ENCODE measurements around the gene SCGB3A1. TPM values are rescaled to one million over a fixed set of nuclear protein-coding genes. Genes with fewer than 3 reads are reported as not detected.

Gene SCGB3A1, protein sequence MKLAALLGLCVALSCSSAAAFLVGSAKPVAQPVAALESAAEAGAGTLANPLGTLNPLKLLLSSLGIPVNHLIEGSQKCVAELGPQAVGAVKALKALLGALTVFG
- total RNA-seq (2014; rRNA removed; shearing (Covaris generic)): not detected in 2 replicates
- polyA plus RNA-seq (2016; fragmentation: Nextera tagmentation; extraction: Ambion mirVana): not detected in 2 replicates

DNA sequence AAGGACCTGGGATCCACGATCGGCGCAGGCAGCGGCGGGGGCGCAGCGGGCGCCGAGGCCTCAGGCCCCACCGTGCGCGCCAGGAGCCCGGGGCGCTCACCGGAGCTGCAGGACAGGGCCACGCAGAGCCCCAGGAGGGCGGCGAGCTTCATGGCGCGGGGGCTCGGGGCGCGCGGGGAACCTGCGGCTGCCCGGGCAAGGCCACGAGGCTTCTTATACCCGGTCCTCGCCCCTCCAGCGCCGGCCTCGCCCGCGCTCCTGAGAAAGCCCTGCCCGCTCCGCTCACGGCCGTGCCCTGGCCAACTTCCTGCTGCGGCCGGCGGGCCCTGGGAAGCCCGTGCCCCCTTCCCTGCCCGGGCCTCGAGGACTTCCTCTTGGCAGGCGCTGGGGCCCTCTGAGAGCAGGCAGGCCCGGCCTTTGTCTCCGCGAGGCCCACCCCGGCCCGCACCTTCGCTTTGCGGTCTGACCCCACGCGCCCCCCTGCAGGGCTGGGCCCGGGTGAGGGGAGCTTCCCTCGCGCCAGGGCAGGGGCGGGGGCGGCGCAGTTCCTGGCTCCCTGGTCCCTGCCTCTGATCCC, at the start of gene SCGB3A1:
TSS of gene SCGB3A1 (minus strand) at position 189 of the 577 bp plus-strand sequence. CDS start at position 152, 37 bp downstream.
- Histone ChIP-seq H3K9me2 (ENCODE audit: insufficient read depth) (no peaks in the 10 kb centered on the region), H3K27ac (no peak within 1 kb of the TSS), H3K27me3 (replicated peaks; ENCODE audit: insufficient read depth) (peaks cover 41% of the 10 kb centered on the region), H3K4me3 (no peak within 1 kb of the TSS; the same call in 1 of the 2 replicates), H3F3A (ENCODE audit: insufficient read depth) (no peaks in the 10 kb centered on the region), H4K20me1 (ENCODE audit: insufficient read depth) (no peaks in the 10 kb centered on the region), H3K9ac (no peak within 1 kb of the TSS), H2AFZ (no peak within 1 kb of the TSS), H3K79me2 (ENCODE audit: insufficient read depth) (no peaks in the 10 kb centered on the region), H3K9me3 (ENCODE audit: low read depth) (no peaks in the 10 kb centered on the region), H3K4me2 (ENCODE audit: unreplicated experiment) (no peak within 1 kb of the TSS), H3K36me3 (ENCODE audit: low read depth) (no peaks in the 10 kb centered on the region), H3K4me1 (ENCODE audit: insufficient read depth) (no peaks in the 10 kb centered on the region)
- DNase-seq: peak; percentile 19
- TF ChIP-seq EZH2 (IDR thresholded peaks at IDR 0.05; ENCODE audit: insufficient read depth, poor library complexity, severe bottlenecking) (no peak), EZH2phosphoT487 (IDR thresholded peaks at IDR 0.05; ENCODE audit: insufficient read depth, low read depth) (no peak)
- WGBS, 2 experiments (ENCODE audit: low coverage in 1 of 2, low lambda C conversion rate in 2 of 2, missing lambda C conversion rate in 2 of 2): 1 to 4% methylated on average over 18 to 19 of the region's 60 CpGs
- in situ Hi-C loops (cut with MboI): no loop called here

DNA sequence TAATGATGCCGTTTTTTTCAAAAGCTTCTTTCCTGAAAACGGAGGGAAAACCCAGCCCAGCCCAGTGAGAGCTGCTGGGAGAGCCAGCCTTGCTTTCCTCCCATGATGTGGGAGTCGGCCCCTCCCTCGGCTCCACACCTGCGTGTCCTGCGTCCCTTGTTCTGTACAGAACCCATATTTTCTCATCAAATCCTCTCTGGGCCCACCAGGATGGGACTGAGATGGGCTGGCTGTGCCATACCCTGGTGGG, 49.2 kb upstream of the SCGB3A1 start:
- Histone ChIP-seq H3K9ac (no peak overlapping the region), H3K27me3 (replicated peaks; ENCODE audit: insufficient read depth) (peaks cover 10% of the 10 kb centered on the region; the same call in 1 of the 2 replicates), H2AFZ (no peak overlapping the region), H3K4me2 (ENCODE audit: unreplicated experiment) (no peak overlapping the region), H3K9me3 (ENCODE audit: low read depth) (no peaks in the 10 kb centered on the region), H3K79me2 (ENCODE audit: insufficient read depth) (no peaks in the 10 kb centered on the region), H3F3A (ENCODE audit: insufficient read depth) (no peaks in the 10 kb centered on the region), H3K4me1 (ENCODE audit: insufficient read depth) (no peaks in the 10 kb centered on the region), H4K20me1 (ENCODE audit: insufficient read depth) (no peaks in the 10 kb centered on the region), H3K36me3 (ENCODE audit: low read depth) (no peaks in the 10 kb centered on the region), H3K27ac (no peak overlapping the region), H3K4me3 (no peak overlapping the region), H3K9me2 (ENCODE audit: insufficient read depth) (no peaks in the 10 kb centered on the region)
- in situ Hi-C loops (cut with MboI): no loop called here
- 50 to 64% methylated on average over 6 of the region's 6 CpGs for WGBS, 2 experiments (ENCODE audit: low coverage in 1 of 2, low lambda C conversion rate in 2 of 2, missing lambda C conversion rate in 2 of 2)
- no peak for DNase-seq
- no peak for TF ChIP-seq EZH2 (IDR thresholded peaks at IDR 0.05; ENCODE audit: insufficient read depth, poor library complexity, severe bottlenecking)
- no peak for TF ChIP-seq EZH2phosphoT487 (IDR thresholded peaks at IDR 0.05; ENCODE audit: insufficient read depth, low read depth)

DNA sequence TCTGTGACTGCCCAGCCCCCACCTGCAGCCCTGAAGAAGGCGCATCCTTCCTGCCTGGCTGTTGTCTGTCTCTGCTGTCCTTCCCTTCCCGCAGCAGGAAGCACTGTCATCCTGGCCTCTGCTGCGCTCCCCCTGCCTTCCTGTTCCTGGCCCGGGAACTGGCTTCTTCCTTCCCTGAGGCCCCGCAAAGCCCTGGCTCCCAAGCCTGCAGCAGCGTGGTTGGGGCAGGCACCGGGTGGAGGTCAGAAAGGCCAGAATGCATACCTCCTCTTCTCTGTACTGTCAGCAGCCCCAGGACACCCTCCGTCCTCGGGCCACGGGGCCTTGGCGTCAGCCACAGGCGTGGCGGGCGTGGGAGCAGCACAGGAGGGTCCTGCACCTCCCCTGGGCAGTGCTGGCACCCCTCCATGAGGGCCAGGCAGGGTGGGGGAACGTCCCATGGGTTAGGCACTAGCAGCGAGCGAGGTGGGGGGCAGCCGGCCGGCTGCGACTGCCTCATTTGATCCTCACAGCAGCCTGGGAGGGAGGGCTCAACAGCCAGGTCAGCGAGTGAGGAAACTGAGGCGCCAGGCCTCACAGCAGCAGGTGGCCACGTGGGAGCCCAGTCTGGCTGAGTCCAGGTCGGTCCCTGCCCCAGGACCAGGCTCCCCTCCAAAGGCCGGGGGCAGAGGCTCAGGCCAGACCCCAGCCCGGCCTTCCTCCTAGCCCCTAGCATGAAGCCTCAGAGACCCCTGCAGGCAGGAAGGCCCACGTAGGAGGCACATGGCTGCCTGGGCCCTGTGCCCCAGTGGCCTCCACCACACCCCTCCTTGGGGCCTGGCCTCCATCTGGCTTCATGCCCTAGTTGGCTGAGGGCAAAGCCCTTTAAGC, 48.7 kb upstream of the SCGB3A1 start:
- no peak overlapping the region for H3K27ac ChIP-seq
- H3K79me2 ChIP-seq (ENCODE audit: insufficient read depth): no peaks in the 10 kb centered on the region
- WGBS, 2 experiments (ENCODE audit: low coverage in 1 of 2, low lambda C conversion rate in 2 of 2, missing lambda C conversion rate in 2 of 2): 53 to 55% methylated on average over 17 to 27 of the region's 27 CpGs
- no peak for TF ChIP-seq EZH2phosphoT487 (IDR thresholded peaks at IDR 0.05; ENCODE audit: insufficient read depth, low read depth)
- no peak for TF ChIP-seq EZH2 (IDR thresholded peaks at IDR 0.05; ENCODE audit: insufficient read depth, poor library complexity, severe bottlenecking)
- no peak overlapping the region for H3K4me2 ChIP-seq (ENCODE audit: unreplicated experiment)
- H4K20me1 ChIP-seq (ENCODE audit: insufficient read depth): no peaks in the 10 kb centered on the region
- H3K9ac ChIP-seq: no peak overlapping the region
- no peaks in the 10 kb centered on the region for H3F3A ChIP-seq (ENCODE audit: insufficient read depth)
- H3K36me3 ChIP-seq (ENCODE audit: low read depth): no peaks in the 10 kb centered on the region
- no peaks in the 10 kb centered on the region for H3K9me2 ChIP-seq (ENCODE audit: insufficient read depth)
- DNase-seq: no peak
- peaks cover 7% of the 10 kb centered on the region; the same call in 1 of the 2 replicates for H3K27me3 ChIP-seq (replicated peaks; ENCODE audit: insufficient read depth)
- in situ Hi-C loops (cut with MboI): no loop called here
- H3K4me3 ChIP-seq: no peak overlapping the region
- no peaks in the 10 kb centered on the region for H3K4me1 ChIP-seq (ENCODE audit: insufficient read depth)
- no peak overlapping the region for H2AFZ ChIP-seq
- no peaks in the 10 kb centered on the region for H3K9me3 ChIP-seq (ENCODE audit: low read depth)

DNA sequence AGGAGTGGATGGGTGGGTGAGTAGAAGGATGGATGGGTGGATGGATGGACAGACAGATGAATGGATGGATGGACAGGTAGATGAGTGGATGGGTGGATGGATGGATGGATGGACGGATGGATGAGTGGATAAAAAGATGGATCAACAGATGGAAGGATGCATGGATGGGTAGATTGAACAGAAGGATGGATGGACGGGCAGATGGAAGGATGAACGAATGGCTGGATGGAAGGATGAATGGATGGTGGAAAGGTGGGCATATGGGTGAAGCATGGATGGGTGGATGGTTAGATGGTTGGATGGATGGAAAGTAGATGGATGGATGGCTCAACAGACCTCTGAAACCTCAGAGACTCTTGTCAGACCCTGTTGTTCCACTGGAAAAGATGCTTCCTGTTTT, 48.0 kb upstream of the SCGB3A1 start:
- H2AFZ ChIP-seq: no peak overlapping the region
- H4K20me1 ChIP-seq (ENCODE audit: insufficient read depth): no peaks in the 10 kb centered on the region
- H3K27ac ChIP-seq: no peak overlapping the region
- no peaks in the 10 kb centered on the region for H3K36me3 ChIP-seq (ENCODE audit: low read depth)
- in situ Hi-C loops (cut with MboI): no loop called here
- TF ChIP-seq EZH2 (IDR thresholded peaks at IDR 0.05; ENCODE audit: insufficient read depth, poor library complexity, severe bottlenecking): no peak
- TF ChIP-seq EZH2phosphoT487 (IDR thresholded peaks at IDR 0.05; ENCODE audit: insufficient read depth, low read depth): no peak
- no peaks in the 10 kb centered on the region; the same call in 1 of the 2 replicates for H3K27me3 ChIP-seq (replicated peaks; ENCODE audit: insufficient read depth)
- H3K4me3 ChIP-seq: no peak overlapping the region
- H3K79me2 ChIP-seq (ENCODE audit: insufficient read depth): no peaks in the 10 kb centered on the region
- no peaks in the 10 kb centered on the region for H3K4me1 ChIP-seq (ENCODE audit: insufficient read depth)
- WGBS, 2 experiments (ENCODE audit: low coverage in 1 of 2, low lambda C conversion rate in 2 of 2, missing lambda C conversion rate in 2 of 2): 21 to 26% methylated on average over 2 to 3 of the region's 3 CpGs
- H3K9ac ChIP-seq: no peak overlapping the region
- no peaks in the 10 kb centered on the region for H3K9me3 ChIP-seq (ENCODE audit: low read depth)
- no peak overlapping the region for H3K4me2 ChIP-seq (ENCODE audit: unreplicated experiment)
- no peak for DNase-seq
- H3K9me2 ChIP-seq (ENCODE audit: insufficient read depth): no peaks in the 10 kb centered on the region
- no peaks in the 10 kb centered on the region for H3F3A ChIP-seq (ENCODE audit: insufficient read depth)

Measured in GM23248 (cell line).